H1 (cell line): ENCODE results near the gene NCEH1. TPM values are rescaled to one million over a fixed set of nuclear protein-coding genes. Genes with fewer than 3 reads are reported as not detected.
"Not testable (repeated sequence)": the region's sequence is repeated elsewhere in the genome, so short reads cannot be mapped to it uniquely, and the experiment has no call there.

Experiments
- CTCF ChIA-PET: fragments of 300-600 bp; sonication (Branson Sonifier 250); formaldehyde crosslinking; loops from one replicate; lab custom pipeline; 2021; ENCODE audit not compliant: partially characterized antibody; lab: Charles Lee
- POLR2A ChIA-PET: fragments of 300-600 bp; sonication (Branson Sonifier 250); formaldehyde crosslinking; loops from one replicate; lab custom pipeline; 2021; ENCODE audit warnings: inconsistent platforms; ENCODE audit not compliant: partially characterized antibody; lab: Charles Lee
- DNase-seq, 2 experiments: peaks; one replicate each; pipeline versions ENCODE4 v3.0.0 to v3.0.0-alpha.2; 2010 to 2022; ENCODE audit warnings: low spot score in 2 of 2, low read depth in 1 of 2, mixed read lengths in 1 of 2
- FAIRE-seq: peaks from 2 replicates; lab custom pipeline; 2011; peaks lifted over from hg19 to GRCh38; lab: Jason Lieb, UNC
- H2AFZ ChIP-seq: 2 replicates; pipeline ENCODE4 v1.8.1; 2012; ENCODE audit warnings: low read length, inconsistent platforms
- H2AK5ac ChIP-seq: 2 replicates; pipeline ENCODE4 v1.6.1; 2013; ENCODE audit warnings: low read depth, low read length
- H2BK120ac ChIP-seq: replicated peaks from 2 replicates; pipeline ENCODE3; 2013; ENCODE audit warnings: low read depth, low read length, inconsistent platforms
- H2BK12ac ChIP-seq: 2 replicates; pipeline ENCODE4 v1.6.1; 2013; ENCODE audit warnings: low read depth, low read length
- H2BK15ac ChIP-seq: 2 replicates; pipeline ENCODE4 v1.6.1; 2013; ENCODE audit warnings: low read length
- H2BK20ac ChIP-seq: 2 replicates; pipeline ENCODE4 v1.6.1; 2013; ENCODE audit warnings: low read length
- H2BK5ac ChIP-seq: 2 replicates; pipeline ENCODE4 v1.6.1; 2013; ENCODE audit warnings: low read depth, low read length
- H3K14ac ChIP-seq: 2 replicates; pipeline ENCODE4 v1.6.1; 2013; ENCODE audit warnings: inconsistent platforms; ENCODE audit not compliant: insufficient read length
- H3K18ac ChIP-seq: 2 replicates; pipeline ENCODE4 v1.6.1; 2013; ENCODE audit warnings: low read length; ENCODE audit errors: extremely low read depth
- H3K23ac ChIP-seq: 2 replicates; pipeline ENCODE4 v1.6.1; 2013; ENCODE audit warnings: inconsistent platforms; ENCODE audit not compliant: insufficient read length
- H3K23me2 ChIP-seq: 2 replicates; pipeline ENCODE4 v1.6.1; 2013; ENCODE audit warnings: low read depth, low read length
- H3K27ac ChIP-seq: 2 replicates; pipeline ENCODE4 v1.6.1; 2011; ENCODE audit warnings: low read depth, low read length, inconsistent platforms
- H3K27me3 ChIP-seq, 4 experiments: replicated peaks in 1 of 4; 1 replicate in 1 of 4; 2 replicates in 3 of 4; pipeline versions ENCODE4 v1.6.1 to v1.8.1; 2011 to 2013; ENCODE audit warnings: low read length in 3 of 4, mild to moderate bottlenecking in 3 of 4, inconsistent platforms in 2 of 4, mixed read lengths in 2 of 4, moderate library complexity in 1 of 4; ENCODE audit not compliant: control insufficient read depth in 3 of 4, insufficient read depth in 3 of 4; ENCODE audit errors: extremely low read depth in 1 of 4
- H3K36me3 ChIP-seq, 4 experiments: 2 replicates each; pipeline versions ENCODE4 v1.6.1 to v1.8.1; 2011 to 2013; ENCODE audit warnings: mild to moderate bottlenecking in 4 of 4, low read length in 3 of 4, moderate library complexity in 2 of 4, control low read depth in 1 of 4, inconsistent platforms in 1 of 4; ENCODE audit not compliant: insufficient read depth in 4 of 4, control insufficient read depth in 2 of 4
- H3K4ac ChIP-seq: replicated peaks from 2 replicates; pipeline ENCODE3; 2013; ENCODE audit warnings: low read length, low read depth, mixed read lengths, inconsistent platforms; ENCODE audit not compliant: insufficient read length
- H3K4me1 ChIP-seq, 4 experiments: replicated peaks in 1 of 4; 1 replicate in 1 of 4; 2 replicates in 3 of 4; pipeline versions ENCODE4 v1.6.1 to v1.8.1; 2011 to 2013; ENCODE audit warnings: low read length in 3 of 4, inconsistent platforms in 2 of 4, mixed read lengths in 1 of 4; ENCODE audit not compliant: insufficient read depth in 4 of 4, control insufficient read depth in 3 of 4
- H3K4me2 ChIP-seq, 2 experiments: 2 replicates each; pipeline versions ENCODE4 v1.6.1 to v1.8.1; 2011 to 2013; ENCODE audit warnings: low read depth in 2 of 2, low read length in 2 of 2, control low read depth in 1 of 2, inconsistent platforms in 1 of 2, mild to moderate bottlenecking in 1 of 2; ENCODE audit not compliant: insufficient read depth in 1 of 2
- H3K4me3 ChIP-seq, 4 experiments: fragments of 200-600, 300-600 bp in 1 of 4; sonication (generic), shearing (Covaris generic), sonication (Bioruptor Twin) in 1 of 4; 2 replicates each; pipeline versions ENCODE4 v1.5.1 to v1.8.1; 2011 to 2016; ENCODE audit warnings: low read length in 4 of 4, low read depth in 3 of 4, control low read depth in 2 of 4, inconsistent platforms in 2 of 4, mild to moderate bottlenecking in 2 of 4, mixed read lengths in 1 of 4, moderate library complexity in 1 of 4; ENCODE audit not compliant: insufficient read depth in 2 of 4; ENCODE audit errors: extremely low read depth in 1 of 4
- H3K56ac ChIP-seq: replicated peaks from 2 replicates; pipeline ENCODE3; 2013; ENCODE audit warnings: low read depth, mild to moderate bottlenecking, mixed read lengths, low read length, inconsistent platforms; ENCODE audit not compliant: insufficient read length
- H3K79me1 ChIP-seq: 2 replicates; pipeline ENCODE4 v1.6.1; 2013; ENCODE audit warnings: low read depth, low read length, control low read depth
- H3K79me2 ChIP-seq, 2 experiments: 2 replicates each; pipeline versions ENCODE4 v1.6.1 to v1.8.1; 2012 to 2013; ENCODE audit warnings: low read length in 2 of 2, mild to moderate bottlenecking in 2 of 2, inconsistent platforms in 1 of 2; ENCODE audit not compliant: insufficient read depth in 2 of 2, control insufficient read depth in 1 of 2
- H3K9ac ChIP-seq, 4 experiments: replicated peaks in 1 of 4; 1 replicate in 1 of 4; 2 replicates in 3 of 4; pipeline versions ENCODE4 v1.6.1 to v1.8.1; 2011 to 2013; ENCODE audit warnings: low read depth in 3 of 4, low read length in 3 of 4, control low read depth in 2 of 4, mild to moderate bottlenecking in 2 of 4, moderate library complexity in 2 of 4, inconsistent platforms in 1 of 4; ENCODE audit errors: extremely low read depth in 1 of 4
- H3K9me3 ChIP-seq, 2 experiments: 2 replicates each; pipeline versions ENCODE4 v1.6.1 to v1.8.1; 2012 to 2013; ENCODE audit warnings: mild to moderate bottlenecking in 2 of 2, moderate library complexity in 2 of 2, control low read depth in 1 of 2, inconsistent platforms in 1 of 2, low read depth in 1 of 2, low read length in 1 of 2, mixed read lengths in 1 of 2; ENCODE audit not compliant: insufficient read depth in 2 of 2
- H4K20me1 ChIP-seq, 2 experiments: replicated peaks in 1 of 2; 2 replicates each; pipeline versions ENCODE3 to v1.8.1; 2011 to 2013; ENCODE audit warnings: inconsistent platforms in 2 of 2, low read length in 2 of 2, mild to moderate bottlenecking in 1 of 2; ENCODE audit not compliant: insufficient read depth in 2 of 2, control insufficient read depth in 1 of 2
- H4K5ac ChIP-seq: 2 replicates; pipeline ENCODE4 v1.6.1; 2013; ENCODE audit warnings: low read length, low read depth, mixed read lengths, inconsistent platforms; ENCODE audit not compliant: insufficient read length
- H4K8ac ChIP-seq: 2 replicates; pipeline ENCODE4 v1.8.0; 2013; ENCODE audit warnings: mild to moderate bottlenecking, moderate library complexity, low read length, inconsistent platforms; ENCODE audit not compliant: insufficient read depth; ENCODE audit errors: extremely low read depth
- H4K91ac ChIP-seq: replicated peaks from 2 replicates; pipeline ENCODE3; 2013; ENCODE audit warnings: low read length, mixed read lengths, inconsistent platforms; ENCODE audit not compliant: insufficient read length
- WGBS, 2 experiments: shearing (Covaris generic) in 1 of 2; methylation state at CpG; one replicate each; pipeline versions ENCODE4 v1.1.6 to v1.1.7; 2013 to 2015; ENCODE audit warnings: low lambda C conversion rate in 2 of 2, mixed read lengths in 2 of 2, inconsistent platforms in 1 of 2, low coverage in 1 of 2, missing lambda C conversion rate in 1 of 2; ENCODE audit not compliant: insufficient replicate concordance in 2 of 2, insufficient coverage in 1 of 2, insufficient read length in 1 of 2; ENCODE audit errors: extremely low coverage in 1 of 2, missing lambda C conversion rate in 1 of 2; 5-methylcytosine and 5-hydroxymethylcytosine counted together
- polyA plus RNA-seq, 7 experiments: library from polyadenylated mRNA; depleted of rRNA in 3 of 7; stranded (reverse) in 5 of 7; unstranded in 2 of 7; fragments of >200 nt in 5 of 7; fragments of 200-250 nt in 2 of 7; gene quantifications; 1 replicate in 5 of 7; 2 replicates in 1 of 7; 4 replicates in 1 of 7; pipeline versions ENCODE4 v1.2.1 to v1.2.3, GENCODE V29; 2011 to 2013; ENCODE audit warnings: missing spikeins in 2 of 7, mixed read lengths in 2 of 7
- total RNA-seq: library from RNA; stranded (reverse); fragmentation: NEBNext Ultra II Directional; extraction: Animal tissue kit (Norgen Biotek cat#: 25700); gene quantifications from 2 replicates; pipeline ENCODE4 v1.2.1, GENCODE V29; 2021

The NCEH1 gene
- total and polyA plus RNA-seq, 2 of the 8 experiments (the other 6 are each of a cell fraction or from before 2014, with no cell fraction given), result 2.2 to 6.4 TPM

DNA sequence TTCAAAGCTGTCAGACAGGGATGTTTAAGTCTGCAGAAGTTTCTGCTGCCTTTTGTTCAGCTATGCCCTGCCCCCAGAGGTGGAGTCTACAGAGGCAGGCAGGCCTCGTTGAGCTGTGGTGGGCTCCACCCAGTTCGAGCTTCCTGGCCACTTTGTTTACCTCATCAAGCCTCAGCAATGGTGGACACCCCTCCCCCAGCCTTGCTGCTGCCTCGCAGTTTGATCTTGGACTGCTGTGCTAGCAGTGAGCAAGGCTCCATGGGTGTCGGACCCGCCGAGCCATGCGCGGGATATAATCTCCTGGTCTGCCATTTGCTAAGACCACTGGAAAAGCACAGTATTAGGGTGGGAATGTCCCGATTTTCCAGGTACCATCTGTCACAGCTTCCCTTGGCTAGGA is 45.4 kb downstream of the NCEH1 start:
- H3K27me3 ChIP-seq, H2BK12ac ChIP-seq, H3K4me1 ChIP-seq, H2BK20ac ChIP-seq, POLR2A ChIA-PET, DNase-seq, FAIRE-seq, H4K20me1 ChIP-seq, H3K9ac ChIP-seq, H3K23me2 ChIP-seq, H3K4me2 ChIP-seq, H2AFZ ChIP-seq, H3K4ac ChIP-seq, H4K8ac ChIP-seq, H2BK15ac ChIP-seq, H3K14ac ChIP-seq, H3K23ac ChIP-seq, H2BK120ac ChIP-seq, H2BK5ac ChIP-seq, H3K27ac ChIP-seq, H3K79me1 ChIP-seq, H3K56ac ChIP-seq, H3K79me2 ChIP-seq, H3K18ac ChIP-seq, H3K36me3 ChIP-seq, H3K4me3 ChIP-seq, H2AK5ac ChIP-seq, H4K91ac ChIP-seq, H4K5ac ChIP-seq: not testable (repeated sequence)
- 96% methylated on average over 6 of the region's 9 CpGs; no CpG with 5 or more reads in 1 of the 2 experiments for WGBS, 2 experiments
- H3K9me3 ChIP-seq, result peaks cover 8 to 17% of the 10 kb centered on the region in 2 experiments; a peak in 3 of 4 replicates
- CTCF ChIA-PET, result interaction anchor here (0.9 to 4.5 kb wide), 22 partner anchors 7 to 893 kb away, joined by 3 to 26 read pairs (median 5); partner anchors contain the start of gene NCEH1

DNA sequence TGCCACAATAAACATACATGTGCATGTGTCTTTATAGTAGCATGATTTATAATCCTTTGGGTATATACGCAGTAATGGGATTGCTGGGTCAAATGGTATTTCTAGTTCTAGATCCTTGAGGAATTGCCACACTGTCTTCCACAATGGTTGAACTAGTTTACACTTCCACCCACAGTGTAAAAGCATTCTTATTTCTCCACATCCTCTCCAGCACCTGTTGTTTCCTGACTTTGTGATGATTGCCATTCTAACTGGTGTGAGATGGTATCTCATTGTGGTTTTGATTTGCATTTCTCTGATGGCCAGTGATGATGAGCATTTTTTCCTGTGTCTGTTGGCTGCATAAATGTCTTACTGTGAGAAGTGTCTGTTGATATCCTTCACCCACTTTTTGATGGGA is 50.4 kb downstream of the NCEH1 start:
- H3K4me1 ChIP-seq, H3K4me2 ChIP-seq, H4K8ac ChIP-seq, H3K27ac ChIP-seq, H3K9ac ChIP-seq, POLR2A ChIA-PET, H3K18ac ChIP-seq, H2BK12ac ChIP-seq, FAIRE-seq, H2AFZ ChIP-seq, H3K23ac ChIP-seq, H3K79me1 ChIP-seq, H3K56ac ChIP-seq, H3K4me3 ChIP-seq, H3K27me3 ChIP-seq, H4K91ac ChIP-seq, DNase-seq, H2BK120ac ChIP-seq, H2BK5ac ChIP-seq, H2AK5ac ChIP-seq, H2BK15ac ChIP-seq, H4K5ac ChIP-seq, H3K79me2 ChIP-seq, H3K36me3 ChIP-seq, H2BK20ac ChIP-seq, H4K20me1 ChIP-seq, H3K4ac ChIP-seq, H3K14ac ChIP-seq, H3K9me3 ChIP-seq, H3K23me2 ChIP-seq: not testable (repeated sequence)
- WGBS, 2 experiments, result 88% methylated on average over 1 of the region's 1 CpG; no CpG with 5 or more reads in 1 of the 2 experiments
- CTCF ChIA-PET, result interaction anchor here (2.3 kb wide), 1 partner anchor 12 kb away, joined by 16 read pairs; no protein-coding TSS in a partner anchor
